Vagina (tissue), 2 donors: Measurements from ENCODE around the gene MALT1. TPM values are rescaled to one million over a fixed set of nuclear protein-coding genes. Genes with fewer than 3 reads are reported as not detected.
"Not testable (repeated sequence)": the region's sequence is repeated elsewhere in the genome, so short reads cannot be mapped to it uniquely, and the experiment has no call there.

Experiments
- DNase-seq, 2 donors: peaks; one replicate each; pipeline ENCODE4 v3.0.0-alpha.2; 2017; ENCODE audit errors: extremely low spot score in 2 of 2
- H3K27ac ChIP-seq: fragments of 200-600 bp; sonication (generic); one replicate; pipeline ENCODE4 v1.5.1; 2019
- H3K27me3 ChIP-seq: fragments of 200-600 bp; sonication (generic); one replicate; pipeline ENCODE4 v1.5.1; 2019
- H3K36me3 ChIP-seq, 2 donors: fragments of 200-600 bp; sonication (generic); one replicate each; pipeline ENCODE4 v1.5.1; 2017 to 2019
- H3K4me1 ChIP-seq: fragments of 200-600 bp; sonication (generic); one replicate; pipeline ENCODE4 v1.5.1; 2019
- H3K4me3 ChIP-seq, 2 donors: fragments of 200-600 bp; sonication (generic); 1 replicate in 1 of 2; 2 replicates in 1 of 2; pipeline ENCODE4 v1.5.1; 2016 to 2019
- H3K9me3 ChIP-seq: fragments of 200-600 bp; sonication (generic); one replicate; pipeline ENCODE4 v1.5.1; 2019
- CTCF ChIP-seq, 3 experiments: fragments of 450-650 bp in 2 of 3; fragments of 200-600 bp in 1 of 3; sonication (generic) in 1 of 3; IDR thresholded peaks; one replicate each; pipeline ENCODE4 v1.5.1; 2017 to 2019; ENCODE audit warnings: antibody characterized with exemption in 3 of 3, mild to moderate bottlenecking in 2 of 3, moderate library complexity in 2 of 3
- POLR2A ChIP-seq, 2 donors: fragments of 450-650 bp; IDR thresholded peaks; one replicate each; pipeline ENCODE4 v1.6.1; 2017; ENCODE audit warnings: antibody characterized with exemption in 2 of 2, mild to moderate bottlenecking in 2 of 2, moderate library complexity in 2 of 2
- POLR2AphosphoS5 ChIP-seq, 2 donors: sonication (generic); formaldehyde crosslinking; IDR thresholded peaks; one replicate each; pipeline ENCODE4 v1.9.0; 2017; ENCODE audit warnings: antibody characterized with exemption in 2 of 2, mild to moderate bottlenecking in 2 of 2, low read depth in 1 of 2; ENCODE audit not compliant: insufficient read depth in 1 of 2
- intact Hi-C: fragments of 100-400 bp; cut with DNase I; formaldehyde crosslinking; loops from one replicate; pipeline ENCODE4 v1.15.1; 2023
- total RNA-seq: library from RNA; depleted of rRNA; stranded (reverse); fragments of >200 nt; gene quantifications from one replicate; pipeline ENCODE4 v1.2.3, GENCODE V29; 2016

MALT1 gene
- total RNA-seq, 1 donor from 2014 or later: 35.8 TPM

- intact Hi-C loops: no loop called here
- Histone ChIP-seq H3K4me3 (no peak overlapping the region), H3K9me3 (no peaks in the 10 kb centered on the region), H3K27ac (no peak overlapping the region), H3K4me1 (no peaks in the 10 kb centered on the region), H3K27me3 (no peaks in the 10 kb centered on the region), H3K36me3 (no peaks in the 10 kb centered on the region)
- peak in 1 of 2 donors; percentile 16 for DNase-seq
- TF ChIP-seq CTCF (IDR thresholded peaks at IDR 0.05) (no peak), POLR2AphosphoS5 (IDR thresholded peaks at IDR 0.05; ENCODE audit: insufficient read depth in 1 of 2, low read depth in 1 of 2) (no peak), POLR2A (IDR thresholded peaks at IDR 0.05) (no peak)
These were observed 24.9 kb upstream of the MALT1 start for GRCh38 chr18:58646334-58646862.

- H3K36me3 ChIP-seq: no peaks in the 10 kb centered on the region
- TF ChIP-seq POLR2A (IDR thresholded peaks at IDR 0.05) (no peak), CTCF (IDR thresholded peaks at IDR 0.05) (no peak), POLR2AphosphoS5 (IDR thresholded peaks at IDR 0.05; ENCODE audit: insufficient read depth in 1 of 2, low read depth in 1 of 2) (no peak)
- H3K27ac ChIP-seq: no peak overlapping the region
- no peak for DNase-seq
- no peaks in the 10 kb centered on the region for H3K9me3 ChIP-seq
- no peak overlapping the region for H3K4me3 ChIP-seq
- intact Hi-C loops: no loop called here
- H3K27me3 ChIP-seq: no peaks in the 10 kb centered on the region
- H3K4me1 ChIP-seq: no peaks in the 10 kb centered on the region
These were observed 21.1 kb upstream of the MALT1 start for GRCh38 chr18:58649966-58650816.

GRCh38 chr18:58650830-58651229 is 20.4 kb upstream of the MALT1 start:
- H3K9me3 ChIP-seq, intact Hi-C loops, H3K4me1 ChIP-seq, H3K4me3 ChIP-seq, H3K27ac ChIP-seq, H3K27me3 ChIP-seq, H3K36me3 ChIP-seq: not testable (repeated sequence)
- DNase-seq: peak in 1 of 2 donors; percentile 6

GRCh38 chr18:58653144-58653722 is 18.0 kb upstream of the MALT1 start:
- H3K27me3 ChIP-seq, H3K4me3 ChIP-seq, H3K27ac ChIP-seq, H3K9me3 ChIP-seq, H3K4me1 ChIP-seq, H3K36me3 ChIP-seq, intact Hi-C loops: not testable (repeated sequence)
- peak in 1 of 2 donors; percentile 3 for DNase-seq

GRCh38 chr18:58653814-58654509 is 17.3 kb upstream of the MALT1 start:
- intact Hi-C loops: no loop called here

More at GRCh38 chr18:58653814-58654509, 17.3 kb upstream of the MALT1 start:
- Histone ChIP-seq H3K27ac (no peak overlapping the region), H3K4me3 (no peak overlapping the region), H3K27me3 (no peaks in the 10 kb centered on the region), H3K36me3 (no peaks in the 10 kb centered on the region), H3K9me3 (no peaks in the 10 kb centered on the region), H3K4me1 (no peaks in the 10 kb centered on the region)
- DNase-seq: no peak
- no peak for TF ChIP-seq CTCF (IDR thresholded peaks at IDR 0.05)
- TF ChIP-seq POLR2AphosphoS5 (IDR thresholded peaks at IDR 0.05; ENCODE audit: insufficient read depth in 1 of 2, low read depth in 1 of 2): no peak
- no peak for TF ChIP-seq POLR2A (IDR thresholded peaks at IDR 0.05)
